ENCODE data around the gene RPS14. TPM values are rescaled to one million over a fixed set of nuclear protein-coding genes. Genes with fewer than 3 reads are reported as not detected.

Gene RPS14
- total and polyA plus RNA-seq, 9 of the 15 experiments (the other 6 are each of a cell fraction or from before 2014, with no cell fraction given) = 1,824 to 5,983 (median 3,017) TPM

DNA sequence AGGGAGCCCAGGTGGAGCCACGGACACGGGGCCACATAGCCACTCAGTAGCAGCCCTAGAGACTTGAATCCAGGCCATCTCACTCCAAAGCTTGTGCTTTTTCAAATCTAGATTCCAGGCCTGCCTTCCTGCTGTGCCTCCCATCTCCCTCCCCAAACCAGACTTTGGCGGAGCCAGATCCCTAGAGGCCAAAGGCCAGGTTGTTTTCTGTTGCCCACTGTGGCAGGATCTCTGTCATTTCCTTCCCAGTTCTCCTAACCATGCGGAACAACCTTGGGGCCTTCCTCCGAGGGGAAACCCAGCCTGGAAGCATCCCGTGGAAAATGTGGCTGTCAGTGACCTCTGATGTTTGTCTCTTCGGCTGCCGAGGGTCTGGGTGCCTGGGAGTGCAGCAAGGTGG lies 16.4 kb upstream of the RPS14 start:
- Histone ChIP-seq H3K9me1 (ENCODE audit: control insufficient read depth, insufficient read depth, low read length) (no peaks in the 10 kb centered on the region), H3K9me3 (replicated peaks; ENCODE audit: control insufficient read depth, insufficient read depth, low read depth, low read length) (no peaks in the 10 kb centered on the region), H3K27me3 (ENCODE audit: control insufficient read depth in 2 of 2, insufficient read depth in 2 of 2, low read length in 2 of 2) (no peaks in the 10 kb centered on the region), H3K27ac (ENCODE audit: extremely low read depth, low read depth, low read length) (no peak overlapping the region), H2AFZ (ENCODE audit: low read depth, low read length) (no peak overlapping the region), H3K4me1 (replicated peaks in 1 of 2; ENCODE audit: control insufficient read depth in 2 of 2, insufficient read depth in 2 of 2, low read length in 2 of 2) (peaks cover 7 to 11% of the 10 kb centered on the region in 2 experiments; a peak in 4 of 5 replicates), H3K4me2 (ENCODE audit: insufficient read depth, low read length) (no peak overlapping the region), H4K20me1 (replicated peaks; ENCODE audit: control insufficient read depth, insufficient read depth, low read length) (no peaks in the 10 kb centered on the region), H3K79me2 (ENCODE audit: control insufficient read depth, insufficient read depth, low read length) (no peaks in the 10 kb centered on the region), H3K4me3 (no peak overlapping the region), H3K36me3 (ENCODE audit: control insufficient read depth, insufficient read depth, low read length) (no peaks in the 10 kb centered on the region), H3K9ac (ENCODE audit: insufficient read depth in 1 of 2, low read depth in 2 of 2, low read length in 2 of 2) (no peak overlapping the region)
- FAIRE-seq (no peak), DNase-seq (ENCODE audit: extremely low read depth in 1 of 4, low spot score in 3 of 4) (no peak), ATAC-seq (no peak)
- WGBS (ENCODE audit: insufficient coverage, low coverage, missing lambda C conversion rate) = 49% methylated on average over 8 of the region's 8 CpGs
- CTCF ChIA-PET (ENCODE audit: low intra/inter-chr PET ratio) = no interaction called here
- POLR2A ChIA-PET = interaction anchor here (0.7 kb wide), 1 partner anchor 1293 kb away, joined by 3 read pairs; the partner anchor contains the start of gene ATOX1
- no TSS peak for BruUV-seq (replicated peaks)
- intact Hi-C loops (cut with micrococcal nuclease) = no loop called here
- in situ Hi-C loops (cut with MboI) = no loop called here
- TF ChIP-seq, protein P1, sequence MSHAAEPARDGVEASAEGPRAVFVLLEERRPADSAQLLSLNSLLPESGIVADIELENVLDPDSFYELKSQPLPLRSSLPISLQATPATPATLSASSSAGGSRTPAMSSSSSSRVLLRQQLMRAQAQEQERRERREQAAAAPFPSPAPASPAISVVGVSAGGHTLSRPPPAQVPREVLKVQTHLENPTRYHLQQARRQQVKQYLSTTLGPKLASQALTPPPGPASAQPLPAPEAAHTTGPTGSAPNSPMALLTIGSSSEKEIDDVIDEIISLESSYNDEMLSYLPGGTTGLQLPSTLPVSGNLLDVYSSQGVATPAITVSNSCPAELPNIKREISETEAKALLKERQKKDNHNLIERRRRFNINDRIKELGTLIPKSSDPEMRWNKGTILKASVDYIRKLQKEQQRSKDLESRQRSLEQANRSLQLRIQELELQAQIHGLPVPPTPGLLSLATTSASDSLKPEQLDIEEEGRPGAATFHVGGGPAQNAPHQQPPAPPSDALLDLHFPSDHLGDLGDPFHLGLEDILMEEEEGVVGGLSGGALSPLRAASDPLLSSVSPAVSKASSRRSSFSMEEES (CRISPR knock-in tag; IDR thresholded peaks at IDR 0.05) = no peak
- TF ChIP-seq, protein P2, sequence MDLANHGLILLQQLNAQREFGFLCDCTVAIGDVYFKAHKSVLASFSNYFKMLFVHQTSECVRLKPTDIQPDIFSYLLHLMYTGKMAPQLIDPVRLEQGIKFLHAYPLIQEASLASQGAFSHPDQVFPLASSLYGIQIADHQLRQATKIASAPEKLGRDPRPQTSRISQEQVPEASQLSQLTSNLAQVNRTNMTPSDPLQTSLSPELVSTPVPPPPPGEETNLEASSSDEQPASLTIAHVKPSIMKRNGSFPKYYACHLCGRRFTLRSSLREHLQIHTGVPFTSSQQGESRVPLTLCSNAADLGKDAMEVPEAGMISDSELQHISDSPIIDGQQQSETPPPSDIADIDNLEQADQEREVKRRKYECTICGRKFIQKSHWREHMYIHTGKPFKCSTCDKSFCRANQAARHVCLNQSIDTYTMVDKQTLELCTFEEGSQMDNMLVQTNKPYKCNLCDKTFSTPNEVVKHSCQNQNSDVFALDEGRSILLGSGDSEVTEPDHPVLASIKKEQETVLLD (IDR thresholded peaks at IDR 0.05) = no peak
- TF ChIP-seq, protein P3, sequence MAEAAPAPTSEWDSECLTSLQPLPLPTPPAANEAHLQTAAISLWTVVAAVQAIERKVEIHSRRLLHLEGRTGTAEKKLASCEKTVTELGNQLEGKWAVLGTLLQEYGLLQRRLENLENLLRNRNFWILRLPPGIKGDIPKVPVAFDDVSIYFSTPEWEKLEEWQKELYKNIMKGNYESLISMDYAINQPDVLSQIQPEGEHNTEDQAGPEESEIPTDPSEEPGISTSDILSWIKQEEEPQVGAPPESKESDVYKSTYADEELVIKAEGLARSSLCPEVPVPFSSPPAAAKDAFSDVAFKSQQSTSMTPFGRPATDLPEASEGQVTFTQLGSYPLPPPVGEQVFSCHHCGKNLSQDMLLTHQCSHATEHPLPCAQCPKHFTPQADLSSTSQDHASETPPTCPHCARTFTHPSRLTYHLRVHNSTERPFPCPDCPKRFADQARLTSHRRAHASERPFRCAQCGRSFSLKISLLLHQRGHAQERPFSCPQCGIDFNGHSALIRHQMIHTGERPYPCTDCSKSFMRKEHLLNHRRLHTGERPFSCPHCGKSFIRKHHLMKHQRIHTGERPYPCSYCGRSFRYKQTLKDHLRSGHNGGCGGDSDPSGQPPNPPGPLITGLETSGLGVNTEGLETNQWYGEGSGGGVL (CRISPR knock-in tag; IDR thresholded peaks at IDR 0.05) = no peak
- TF ChIP-seq MTF1 (CRISPR knock-in tag; IDR thresholded peaks at IDR 0.05; ENCODE audit: borderline replicate concordance) (no peak), ASH1L (IDR thresholded peaks at IDR 0.05; ENCODE audit: borderline replicate concordance, low read depth, partially characterized antibody) (no peak), EZH2 (IDR thresholded peaks at IDR 0.05; ENCODE audit: borderline replicate concordance, low read depth, low read length) (no peak), CBX1 (IDR thresholded peaks at IDR 0.05; ENCODE audit: low read depth) (no peak), SMARCA5 (IDR thresholded peaks at IDR 0.05) (no peak), CBFA2T2 (conservative IDR thresholded peaks at IDR 0.05) (no peak), ZNF589 (CRISPR knock-in tag; IDR thresholded peaks at IDR 0.05; ENCODE audit: low read depth) (no peak), MAFG (tag; conservative IDR thresholded peaks at IDR 0.05) (no peak), KLF1 (tag; IDR thresholded peaks at IDR 0.05) (no peak), ZNF57 (CRISPR knock-in tag; IDR thresholded peaks at IDR 0.05) (no peak), ZNF24 (IDR thresholded peaks at IDR 0.05) (no peak), TAF1 (IDR thresholded peaks at IDR 0.05; ENCODE audit: control insufficient read depth, extremely low read depth, insufficient read depth, low read length, severe bottlenecking) (no peak), SRF (CRISPR knock-in tag; IDR thresholded peaks at IDR 0.05) (no peak)
- TF ChIP-seq, protein P4, sequence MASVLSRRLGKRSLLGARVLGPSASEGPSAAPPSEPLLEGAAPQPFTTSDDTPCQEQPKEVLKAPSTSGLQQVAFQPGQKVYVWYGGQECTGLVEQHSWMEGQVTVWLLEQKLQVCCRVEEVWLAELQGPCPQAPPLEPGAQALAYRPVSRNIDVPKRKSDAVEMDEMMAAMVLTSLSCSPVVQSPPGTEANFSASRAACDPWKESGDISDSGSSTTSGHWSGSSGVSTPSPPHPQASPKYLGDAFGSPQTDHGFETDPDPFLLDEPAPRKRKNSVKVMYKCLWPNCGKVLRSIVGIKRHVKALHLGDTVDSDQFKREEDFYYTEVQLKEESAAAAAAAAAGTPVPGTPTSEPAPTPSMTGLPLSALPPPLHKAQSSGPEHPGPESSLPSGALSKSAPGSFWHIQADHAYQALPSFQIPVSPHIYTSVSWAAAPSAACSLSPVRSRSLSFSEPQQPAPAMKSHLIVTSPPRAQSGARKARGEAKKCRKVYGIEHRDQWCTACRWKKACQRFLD (CRISPR knock-in tag; IDR thresholded peaks at IDR 0.05) = no peak
- TF ChIP-seq, protein P5, sequence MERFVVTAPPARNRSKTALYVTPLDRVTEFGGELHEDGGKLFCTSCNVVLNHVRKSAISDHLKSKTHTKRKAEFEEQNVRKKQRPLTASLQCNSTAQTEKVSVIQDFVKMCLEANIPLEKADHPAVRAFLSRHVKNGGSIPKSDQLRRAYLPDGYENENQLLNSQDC (CRISPR knock-in tag; IDR thresholded peaks at IDR 0.05) = no peak
